GM18873 (cell line): ENCODE results near the gene ERVH48-1.
"Not testable (repeated sequence)": the region's sequence is repeated elsewhere in the genome, so short reads cannot be mapped to it uniquely, and the experiment has no call there.

Experiments
- ATAC-seq: cut with Tn5 transposase; IDR thresholded peaks from one replicate; pipeline ENCODE4 v1.9.1; 2021; ENCODE audit warnings: mild to moderate bottlenecking, moderate library complexity, moderate number of reproducible peaks; ENCODE audit not compliant: unreplicated experiment, low FRiP score

ERVH48-1 gene

DNA sequence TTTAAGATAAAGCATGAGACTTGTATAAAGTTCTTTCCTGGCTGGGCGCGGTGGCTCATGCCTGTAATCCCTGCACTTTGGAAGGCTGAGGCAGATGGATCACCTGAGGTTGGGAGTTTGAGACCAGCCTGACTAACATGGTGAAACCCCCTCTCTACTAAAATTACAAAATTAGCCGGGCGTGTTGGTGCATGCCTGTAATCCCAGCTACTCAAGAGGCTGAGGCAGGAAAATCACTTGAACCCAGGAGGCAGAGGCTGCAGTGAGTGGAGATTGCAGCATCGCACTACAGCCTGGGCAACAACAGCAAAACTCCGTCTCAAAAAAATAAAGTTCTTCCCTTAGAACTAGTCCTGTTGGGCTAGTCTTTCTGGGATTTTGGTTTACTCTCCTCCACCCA is 13.5 kb downstream of the ERVH48-1 start:
- ATAC-seq, result not testable (repeated sequence)

DNA sequence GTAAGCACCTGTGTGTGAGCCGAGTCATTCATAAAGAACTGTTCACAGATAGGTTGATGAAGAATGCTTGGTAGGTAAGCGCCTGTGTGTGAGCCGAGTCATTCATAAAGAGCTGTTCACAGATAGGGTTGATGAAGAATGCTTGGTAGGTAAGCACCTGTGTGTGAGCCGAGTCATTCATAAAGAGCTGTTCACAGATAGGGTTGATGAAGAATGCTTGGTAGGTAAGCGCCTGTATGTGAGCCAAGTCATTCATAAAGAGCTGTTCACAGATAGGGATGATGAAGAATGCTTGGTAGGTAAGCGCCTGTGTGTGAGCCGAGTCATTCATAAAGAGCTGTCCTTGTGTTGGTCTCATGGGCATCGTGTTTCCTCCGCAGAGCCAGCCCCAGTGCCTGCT is 16.9 kb downstream of the ERVH48-1 start:
- not testable (repeated sequence) for ATAC-seq

DNA sequence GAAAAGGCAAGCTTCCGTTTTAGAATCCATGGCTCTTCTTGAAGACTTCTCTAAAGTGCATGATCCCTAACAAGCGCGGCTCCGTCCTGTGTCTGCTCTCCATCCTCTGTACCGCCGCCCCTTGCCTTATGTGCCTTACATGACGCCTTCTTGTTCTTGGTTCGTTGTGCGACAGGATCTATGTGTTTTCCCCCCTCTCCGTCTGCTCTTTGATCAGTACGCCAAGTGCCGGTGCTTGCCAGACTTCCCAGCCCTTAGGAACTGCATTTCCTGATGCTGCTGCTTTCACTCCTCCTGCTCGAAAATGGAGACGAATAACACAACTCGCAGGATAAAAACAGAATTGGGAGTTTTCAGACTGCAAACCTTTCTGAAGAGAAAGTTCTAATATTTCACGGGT is 19.2 kb downstream of the ERVH48-1 start:
- ATAC-seq, result no peak

DNA sequence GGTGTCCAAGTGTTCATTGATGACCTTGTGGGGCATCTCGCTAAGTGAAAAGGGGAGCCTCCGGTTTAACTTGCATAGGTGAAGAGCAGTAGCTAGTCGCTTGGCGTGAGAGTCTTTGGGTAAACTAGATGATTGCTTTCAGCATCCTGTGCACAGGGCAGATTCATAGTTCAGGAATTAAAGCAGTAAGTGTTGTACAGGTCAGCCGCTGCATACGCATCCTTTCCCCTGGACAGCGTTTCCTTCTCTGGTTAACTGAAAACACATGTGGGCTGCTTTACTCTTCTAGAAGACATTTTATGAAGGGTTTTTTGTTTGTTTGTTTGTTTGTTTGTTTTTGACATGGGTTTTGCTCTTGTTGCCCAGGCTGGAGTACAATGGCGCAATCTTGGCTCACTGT is 20.2 kb downstream of the ERVH48-1 start:
- ATAC-seq, result no peak

DNA sequence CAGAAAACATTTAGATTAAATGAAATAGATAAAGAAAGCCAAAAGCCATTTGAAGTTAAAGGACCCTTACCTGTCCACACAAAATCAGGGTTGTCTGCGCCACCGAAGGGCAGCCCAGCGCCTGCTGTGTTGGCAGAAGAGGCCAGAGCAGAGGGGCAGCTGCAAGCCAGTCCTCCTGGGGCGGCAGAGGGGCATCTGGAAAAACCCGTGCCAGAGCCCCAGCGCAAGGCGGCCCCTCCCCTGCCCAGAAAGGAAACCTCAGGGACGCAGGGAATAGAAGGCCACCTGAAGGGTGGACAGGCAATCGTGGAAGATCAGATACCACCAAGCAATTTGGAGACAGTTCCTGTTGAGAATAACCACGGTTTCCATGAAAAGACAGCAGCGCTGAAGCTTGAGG is 21.6 kb downstream of the ERVH48-1 start:
- no peak for ATAC-seq

DNA sequence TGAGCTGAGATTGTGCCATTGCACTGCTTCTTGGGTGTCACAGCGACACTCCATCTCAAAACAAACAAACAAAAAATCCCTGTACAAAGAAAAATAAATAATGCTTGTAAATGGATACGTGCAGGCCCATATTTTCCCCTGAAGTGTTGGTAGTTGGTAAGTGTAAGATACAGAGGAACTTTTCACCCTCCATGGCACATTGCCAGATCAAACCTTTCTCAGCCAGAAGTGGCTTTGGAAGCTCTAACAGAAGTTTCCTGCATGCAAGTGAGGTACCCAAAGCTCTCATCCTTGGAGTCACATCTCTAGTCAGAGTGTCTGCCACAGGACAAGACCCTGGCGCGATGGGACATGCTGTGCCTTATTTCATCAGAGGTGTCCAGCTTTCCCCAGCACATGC is 25.0 kb downstream of the ERVH48-1 start:
- no peak for ATAC-seq

DNA sequence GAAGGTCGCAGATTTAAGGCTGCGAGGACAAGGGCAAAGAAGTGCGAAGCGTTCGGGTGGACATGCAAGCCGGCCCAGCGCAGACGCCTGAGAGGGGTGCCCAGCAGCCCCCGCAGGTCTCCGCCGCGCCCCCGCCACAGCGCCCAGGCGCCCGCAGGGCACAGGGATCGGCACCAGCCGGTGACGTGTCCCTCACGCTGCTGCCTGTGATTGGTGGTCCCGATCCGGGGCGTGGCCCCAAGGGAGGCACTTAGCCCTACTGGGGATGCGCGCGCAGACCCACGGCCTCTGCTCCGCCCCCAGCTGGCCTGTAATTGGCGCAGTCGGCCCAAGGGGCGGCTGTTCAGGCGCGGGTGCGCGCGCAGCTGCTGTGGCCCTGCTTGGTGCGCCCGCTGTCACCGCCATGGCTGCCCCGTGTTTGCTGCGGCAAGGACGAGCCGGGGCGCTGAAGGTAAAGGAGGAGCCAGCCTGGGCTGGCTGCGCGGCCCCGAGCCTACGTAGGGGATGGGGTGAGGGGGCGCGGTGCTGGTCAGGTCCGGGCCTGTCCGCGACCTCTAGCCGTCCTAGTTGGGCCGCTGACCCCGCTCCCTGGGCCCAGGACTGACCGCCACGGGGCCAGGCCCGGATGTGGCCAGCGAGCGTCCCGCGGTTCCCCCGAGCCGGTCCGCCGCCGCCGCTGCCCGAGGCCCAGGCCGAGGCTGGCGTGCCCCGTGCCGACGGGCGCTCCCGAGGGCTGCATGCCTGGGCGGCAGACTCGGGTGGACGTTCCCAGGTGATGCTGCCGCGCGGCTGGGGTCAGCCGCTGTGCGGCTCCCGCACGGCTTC is 32.3 kb downstream of the ERVH48-1 start, which contains the start of gene NDUFV3:
Gene NDUFV3 (plus strand): TSS at position 379 of the 825 bp plus-strand sequence. CDS start 25 bp downstream, at position 404.
- ATAC-seq, result peak; percentile 81

DNA sequence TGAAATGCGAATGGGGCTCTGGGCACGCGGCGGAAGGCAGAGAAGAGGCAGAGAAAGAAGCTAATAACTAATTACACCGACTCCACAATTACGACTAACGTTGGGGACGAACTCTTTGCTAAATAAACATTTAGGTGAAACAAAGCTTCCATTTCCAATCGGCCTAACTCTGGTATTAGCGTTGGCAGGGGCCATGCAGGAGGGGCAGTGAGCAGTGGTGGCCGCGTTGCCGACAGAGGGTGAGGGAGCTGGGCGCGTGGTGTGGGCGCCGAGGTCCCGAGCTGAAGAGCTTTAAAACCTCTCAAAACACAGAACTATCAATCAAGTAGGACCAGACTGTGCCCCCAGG is 32.9 kb downstream of the ERVH48-1 start:
- no peak for ATAC-seq

DNA sequence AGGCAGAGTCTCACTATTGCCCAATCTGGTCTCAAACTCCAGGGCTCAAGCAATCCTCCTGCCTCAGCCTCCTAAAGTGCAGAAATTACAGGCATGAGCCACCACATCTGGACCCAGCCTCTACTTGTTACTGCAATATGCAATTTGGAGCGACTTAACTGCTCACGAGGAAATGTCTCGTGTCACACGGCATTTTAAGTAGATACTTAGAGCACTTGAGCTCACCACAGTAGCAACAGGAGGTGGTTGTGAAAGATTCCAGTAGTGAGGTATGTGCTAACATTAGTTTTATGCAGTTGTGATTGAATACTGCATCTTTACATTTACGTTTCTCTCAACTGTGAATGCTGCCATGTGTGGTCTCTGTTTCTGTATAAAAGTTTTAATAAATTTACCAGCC is 38.1 kb downstream of the ERVH48-1 start:
- ATAC-seq, result no peak

DNA sequence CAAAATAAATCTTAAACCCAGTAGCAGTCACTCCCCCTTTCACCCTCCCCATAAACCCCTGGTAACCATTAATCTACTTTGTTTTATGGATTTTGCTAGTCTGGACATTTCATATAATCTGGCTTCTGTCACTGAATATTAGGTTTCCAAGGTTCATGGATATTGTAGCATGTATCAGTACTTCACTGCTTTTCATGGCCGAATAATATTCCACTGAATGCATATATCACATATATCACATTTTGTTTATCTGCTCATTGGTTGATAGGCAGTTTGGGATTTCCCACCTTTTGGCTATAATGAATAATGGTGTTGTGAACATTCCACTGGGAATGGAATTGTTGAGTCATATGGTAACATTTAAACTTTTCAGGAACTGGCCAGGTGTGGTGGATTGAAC is 41.5 kb downstream of the ERVH48-1 start:
- no peak for ATAC-seq

DNA sequence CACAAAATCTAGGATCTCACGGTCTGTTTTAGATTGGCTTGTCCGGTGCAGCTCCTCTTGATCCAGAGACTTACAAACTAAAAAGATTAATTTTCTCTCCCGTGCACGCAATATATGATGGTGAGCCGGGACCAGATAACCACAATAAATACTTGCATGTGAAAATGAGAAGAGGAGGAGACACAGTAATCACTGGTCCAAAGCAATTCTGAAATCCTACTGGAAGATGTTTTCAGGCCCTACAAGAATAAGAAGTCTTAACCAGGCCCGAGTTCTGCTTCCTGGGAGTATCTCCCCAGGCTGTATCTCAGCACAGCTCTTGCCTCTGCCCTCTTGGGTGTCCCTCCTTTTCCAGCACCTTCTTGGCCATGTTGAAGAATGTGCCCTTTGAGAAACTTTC is 45.1 kb downstream of the ERVH48-1 start:
- ATAC-seq, result no peak

DNA sequence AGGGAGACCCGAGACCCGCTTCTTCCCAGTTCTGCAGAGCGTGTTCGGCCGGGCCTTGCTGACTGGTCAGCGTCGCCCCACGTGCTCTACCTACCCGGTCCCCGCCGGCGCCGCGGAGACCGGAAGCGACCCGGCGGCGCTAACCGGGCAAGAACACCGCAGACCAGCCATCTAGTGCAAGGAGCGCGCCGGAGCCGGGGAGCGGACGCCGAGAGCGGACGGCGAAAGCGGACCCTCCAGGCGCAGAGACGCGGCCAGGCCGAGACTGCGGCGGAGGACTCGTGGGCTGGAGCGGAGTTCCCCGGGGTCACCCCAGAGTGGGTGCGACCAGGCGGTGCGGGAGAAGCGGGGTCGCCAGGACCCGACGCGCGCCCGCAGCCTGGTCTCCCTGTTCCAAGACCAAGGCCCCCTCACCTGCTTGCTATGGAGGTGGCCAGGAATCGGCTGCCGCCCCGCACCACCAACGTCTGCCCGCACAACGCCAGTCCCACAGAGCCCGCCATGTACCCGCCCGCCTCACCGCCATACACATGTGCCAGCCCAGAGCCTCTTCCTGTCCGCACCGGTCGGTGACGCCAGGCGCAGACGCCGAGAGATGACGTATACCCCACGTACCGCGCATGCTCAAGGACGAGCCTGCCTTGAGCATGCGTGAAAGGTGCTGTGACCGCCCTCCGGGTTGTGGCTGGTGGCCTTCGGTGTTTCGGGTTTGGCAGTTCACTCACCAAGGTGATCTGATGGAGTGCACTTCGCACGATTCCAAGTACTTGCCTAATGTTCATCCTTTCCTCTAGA is 46.2 kb downstream of the ERVH48-1 start, which contains the start of gene WDR4:
Gene WDR4 (minus strand): TSS at position 547 of the 795 bp plus-strand sequence. CDS start 44 bp downstream, at position 503.
- peak; percentile 76 for ATAC-seq

DNA sequence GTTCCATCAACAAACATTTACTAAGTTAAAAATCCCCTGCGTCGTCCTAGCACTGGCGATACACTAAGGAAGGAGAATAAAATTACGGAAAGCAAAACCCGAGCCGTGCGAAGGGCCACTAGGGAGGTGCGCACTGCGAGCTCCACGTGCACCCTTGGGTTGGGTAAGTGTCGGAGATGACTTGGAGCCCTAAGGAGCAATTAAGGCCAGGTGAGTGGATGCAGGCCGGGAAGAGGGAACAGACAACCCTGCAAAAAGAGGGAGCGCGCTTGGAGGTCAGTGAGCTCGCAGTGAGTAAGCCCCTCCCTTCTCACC is 46.8 kb downstream of the ERVH48-1 start:
- ATAC-seq, result peak; percentile 14

DNA sequence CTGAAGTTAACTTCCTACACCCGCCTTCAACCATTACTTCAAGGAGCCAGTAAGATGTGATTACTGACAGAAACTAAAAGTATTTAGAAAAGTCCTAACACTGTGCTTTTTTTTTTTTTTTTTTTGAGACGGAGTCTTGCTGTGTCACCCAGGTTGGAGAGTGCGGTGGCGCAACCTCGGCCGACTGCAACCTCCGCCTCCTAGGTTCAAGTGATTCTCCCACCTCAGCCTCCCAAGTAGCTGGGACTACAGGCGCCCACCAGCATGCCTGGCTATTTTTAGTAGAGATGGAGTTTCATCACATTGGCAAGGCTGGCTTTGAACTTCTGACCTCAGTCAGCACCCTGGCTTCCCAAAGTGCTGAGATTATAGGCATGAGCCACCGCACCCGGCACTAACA is 49.6 kb downstream of the ERVH48-1 start:
- ATAC-seq, result not testable (repeated sequence)

DNA sequence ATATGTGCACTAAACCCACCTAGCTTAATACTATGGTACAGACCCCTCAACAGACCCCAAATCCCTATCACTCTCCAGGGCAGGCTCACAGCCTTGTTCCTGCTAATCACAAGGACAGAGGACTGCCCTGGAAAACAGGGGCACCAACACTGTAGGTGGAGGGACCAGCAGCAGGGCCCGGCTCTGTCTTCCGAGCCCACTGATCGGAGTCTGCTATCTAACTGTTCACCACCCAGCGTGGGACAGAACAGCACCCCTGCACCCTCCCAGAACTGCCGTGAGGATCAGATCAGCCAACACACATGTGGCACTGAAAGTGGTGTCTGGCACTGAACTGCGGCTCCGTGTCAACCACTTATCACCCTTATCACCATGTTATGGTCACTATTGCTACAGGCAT is 52.3 kb downstream of the ERVH48-1 start:
- ATAC-seq, result no peak

DNA sequence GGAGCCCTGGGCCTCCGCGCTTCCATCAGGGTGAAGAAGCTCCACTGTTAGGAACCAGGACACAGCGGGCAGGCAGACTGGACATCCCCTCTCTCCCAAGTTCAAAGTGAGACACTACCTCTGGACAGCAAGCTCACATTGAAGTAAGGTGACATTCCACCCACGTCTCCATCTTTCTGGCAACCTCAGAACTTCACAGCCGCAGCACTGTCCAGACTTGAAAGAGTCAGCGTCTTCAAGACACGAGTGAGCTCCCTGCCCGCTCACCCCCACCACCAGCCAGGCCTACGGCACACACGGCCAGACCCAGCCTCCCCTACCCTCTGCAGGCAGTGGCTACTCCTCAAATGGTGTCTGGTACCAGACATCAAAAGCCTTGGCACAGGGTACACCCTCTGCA is 57.2 kb downstream of the ERVH48-1 start:
- no peak for ATAC-seq
